Mucosa of descending colon (tissue), 3 donors: ENCODE measurements around the gene SATL1. TPM values are rescaled to one million over a fixed set of nuclear protein-coding genes. Genes with fewer than 3 reads are reported as not detected.
"Not testable (repeated sequence)": the region's sequence is repeated elsewhere in the genome, so short reads cannot be mapped to it uniquely, and the experiment has no call there.

Source experiments
- ATAC-seq: fragments of 200-7000 bp; cut with Tn5 transposase; one replicate; pipeline ENCODE4 v1.9.1; 2020; ENCODE audit warnings: mild to moderate bottlenecking, moderate library complexity
- DNase-seq, 3 donors: peaks; one replicate each; pipeline ENCODE4 v3.0.0-alpha.2; 2020
- H3K36me3 ChIP-seq: fragments of 200-600 bp; one replicate; pipeline ENCODE4 v1.8.0; 2021; ENCODE audit warnings: low read depth, mild to moderate bottlenecking
- H3K4me1 ChIP-seq: fragments of 200-600 bp; one replicate; pipeline ENCODE4 v1.8.0; 2021; ENCODE audit warnings: low read depth, mild to moderate bottlenecking
- H3K4me3 ChIP-seq: fragments of 200-600 bp; one replicate; pipeline ENCODE4 v1.8.0; 2021; ENCODE audit warnings: mild to moderate bottlenecking
- H3K9me3 ChIP-seq: fragments of 200-600 bp; one replicate; pipeline ENCODE4 v1.8.0; 2021; ENCODE audit warnings: mild to moderate bottlenecking
- CTCF ChIP-seq: fragments of 200-600 bp; IDR thresholded peaks from one replicate; pipeline ENCODE4 v1.8.0; 2022; ENCODE audit warnings: antibody characterized with exemption, mild to moderate bottlenecking
- intact Hi-C, 2 donors: fragments of 100-400 bp; cut with DNase I in 1 of 2; cut with micrococcal nuclease in 1 of 2; formaldehyde crosslinking; loops; one replicate each; pipeline versions ENCODE4 v1.11.0 to v1.11.1; 2022; cut with DNase I, micrococcal nuclease
- long read RNA-seq, 2 donors: library from polyadenylated mRNA; unstranded; transcript quantifications; one replicate each; pipeline ENCODE4 v2.0.0, GENCODE V29; 2019 to 2021
- total RNA-seq, 3 donors: library from RNA; stranded (reverse); fragmentation: NEBNext Ultra II Directional in 2 of 3; extraction: Animal tissue kit (Norgen Biotek cat#: 25700) in 2 of 3; gene quantifications; one replicate each; pipeline versions ENCODE4 v1.2.1 to v1.2.4, GENCODE V29; 2021 to 2023
- donor health status: DM: no; HTN: no; CAD: no; lungs with moderate emphysema.
- donor health status: DM: no; HTN: no; CAD: no.
- donor health status: DM: no; HTN: yes; CAD: no.

SATL1 gene
- under 1 TPM in 1 of 3 donors, not detected in 2; 0.19 TPM for total RNA-seq
- long read RNA-seq, donor 1 = 0 reads
- long read RNA-seq, donor 2 = 0 reads

- no peaks in the 10 kb centered on the region for H3K9me3 ChIP-seq
- peak within 1 kb of the TSS; percentile 14 for H3K4me3 ChIP-seq
- intact Hi-C loops = no loop called here
- DNase-seq (peak; percentile 47 to 53 (median 52)), ATAC-seq (peak; percentile 85)
- no peak for TF ChIP-seq CTCF
- no peaks in the 10 kb centered on the region for H3K4me1 ChIP-seq
- H3K36me3 ChIP-seq = no peaks in the 10 kb centered on the region
These were observed at the start of gene SATL1, which contains the start of gene ZNF711 for GRCh38 chrX:85243761-85244449. Gene SATL1, minus strand, starts transcription at chrX:85243779. Its CDS starts 134,811 bp downstream, at chrX:85108968. Gene ZNF711, plus strand, starts transcription at chrX:85243991. Its CDS starts 3,582 bp downstream, at chrX:85247573.

GRCh38 chrX:85288992-85289723, 45.6 kb upstream of the SATL1 start:
- DNase-seq (no peak), ATAC-seq (no peak)
- H3K4me1 ChIP-seq = no peaks in the 10 kb centered on the region
- no peaks in the 10 kb centered on the region for H3K36me3 ChIP-seq
- TF ChIP-seq CTCF = no peak
- H3K9me3 ChIP-seq = no peaks in the 10 kb centered on the region
- intact Hi-C loops = no loop called here
- no peak overlapping the region for H3K4me3 ChIP-seq

- not testable (repeated sequence) for ATAC-seq
These were observed 41.7 kb upstream of the SATL1 start for GRCh38 chrX:85285286-85285685.

GRCh38 chrX:85244450-85245211, 1.1 kb upstream of the SATL1 start:
- H3K36me3 ChIP-seq = no peaks in the 10 kb centered on the region
- peak; percentile 4 to 31 (median 27) for DNase-seq
- peak; percentile 56 for ATAC-seq
- intact Hi-C loops = no loop called here
- H3K4me3 ChIP-seq = peak overlapping the region; percentile 14
- H3K9me3 ChIP-seq = no peaks in the 10 kb centered on the region
- no peak for TF ChIP-seq CTCF
- H3K4me1 ChIP-seq = no peaks in the 10 kb centered on the region

More at GRCh38 chrX:85285286-85285685, 41.7 kb upstream of the SATL1 start:
- H3K4me1 ChIP-seq, H3K4me3 ChIP-seq, H3K36me3 ChIP-seq, intact Hi-C loops, DNase-seq, H3K9me3 ChIP-seq: not testable (repeated sequence)

- H3K9me3 ChIP-seq = no peaks in the 10 kb centered on the region
- H3K4me3 ChIP-seq = no peak overlapping the region
- DNase-seq = no peak
- no peak for ATAC-seq
- TF ChIP-seq CTCF = no peak
- no peaks in the 10 kb centered on the region for H3K36me3 ChIP-seq
- H3K4me1 ChIP-seq = no peaks in the 10 kb centered on the region
- intact Hi-C loops = no loop called here
These were observed 424 bp downstream of the SATL1 start for GRCh38 chrX:85243155-85243554.
